Suppressor macrophage treated with lipopolysaccharide for 1 hour (primary cell): Measurements from ENCODE around the gene CD6.
"Not testable (repeated sequence)": the region's sequence is repeated elsewhere in the genome, so short reads cannot be mapped to it uniquely, and the experiment has no call there.

Experiments
- DNase-seq, 3 donors: peaks; one replicate each; pipeline ENCODE4 v3.0.0-alpha.2; 2020 to 2022

CD6 gene

DNA sequence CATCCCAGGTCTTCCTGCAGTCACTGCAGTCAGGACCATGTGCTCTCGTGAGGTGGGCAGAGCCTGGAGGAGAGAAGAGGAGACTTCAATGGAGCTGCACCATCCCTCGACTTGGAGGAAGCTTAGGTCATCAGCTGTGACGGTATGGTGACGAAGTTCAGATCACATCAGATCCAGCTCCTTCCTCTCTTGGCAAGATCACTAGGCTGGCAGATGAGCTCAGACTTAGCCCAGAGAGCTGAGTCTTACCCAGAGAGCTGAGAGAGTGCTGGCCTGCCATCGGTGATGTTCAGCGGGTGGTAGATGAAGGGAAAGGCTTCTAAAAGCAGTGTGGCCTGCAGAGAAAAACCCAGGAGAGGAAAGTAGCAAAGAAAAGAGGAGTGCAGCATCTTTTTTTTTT is 17.7 kb upstream of the CD6 start:
- peak; percentile 93 to 97 (median 96) for DNase-seq

GRCh38 chr11:60954421-60954820 is 17.1 kb upstream of the CD6 start:
- DNase-seq, result peak; percentile 88 to 91 (median 91)

- peak in 1 of 3 donors; percentile 46 for DNase-seq
These were observed 15.9 kb upstream of the CD6 start for GRCh38 chr11:60955571-60955970.

GRCh38 chr11:60957188-60957587 is 14.3 kb upstream of the CD6 start:
- no peak for DNase-seq

DNA sequence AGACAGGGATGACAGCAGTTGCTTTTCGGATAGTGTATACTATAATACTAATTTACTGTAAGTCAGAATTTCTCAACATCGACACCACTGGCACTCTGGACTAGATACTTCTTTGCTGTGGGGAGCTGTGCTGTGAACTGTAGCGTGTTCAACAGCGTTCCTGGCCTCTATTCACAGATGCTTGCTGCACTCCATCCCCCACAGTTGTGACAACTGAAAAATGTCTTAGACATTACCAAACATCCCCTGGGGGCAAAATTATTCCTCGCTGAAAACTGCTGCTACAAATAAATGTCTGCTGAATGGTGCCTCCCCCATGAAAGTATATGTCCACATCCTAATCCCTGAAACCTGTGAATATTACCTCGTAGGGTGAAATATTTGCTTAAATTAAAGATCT is 12.0 kb upstream of the CD6 start:
- no peak for DNase-seq

- no peak for DNase-seq
These were observed 11.1 kb upstream of the CD6 start for GRCh38 chr11:60960405-60960804.

DNA sequence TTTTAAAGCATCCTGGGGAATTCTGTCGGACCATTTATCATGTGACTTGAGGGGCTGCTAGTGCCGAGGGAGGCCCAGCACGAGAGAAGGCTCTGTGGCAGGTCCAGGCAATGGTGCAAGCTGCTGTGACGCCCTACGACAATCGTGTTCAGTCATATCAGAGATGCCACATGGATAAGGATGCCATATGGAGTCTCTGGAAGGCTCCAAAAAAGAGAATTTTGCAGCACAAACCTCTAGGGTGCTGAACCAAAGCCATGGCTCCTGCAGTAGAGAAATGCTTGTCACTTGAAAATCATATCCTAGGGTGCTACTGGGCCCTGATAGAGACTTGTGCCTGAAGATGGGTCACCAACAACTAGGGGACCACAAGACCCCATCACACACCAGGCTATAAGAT is 6.7 kb upstream of the CD6 start:
- no peak for DNase-seq

GRCh38 chr11:60966890-60967289 is 4.6 kb upstream of the CD6 start:
- DNase-seq, result peak; percentile 51 to 52 (median 52)

DNA sequence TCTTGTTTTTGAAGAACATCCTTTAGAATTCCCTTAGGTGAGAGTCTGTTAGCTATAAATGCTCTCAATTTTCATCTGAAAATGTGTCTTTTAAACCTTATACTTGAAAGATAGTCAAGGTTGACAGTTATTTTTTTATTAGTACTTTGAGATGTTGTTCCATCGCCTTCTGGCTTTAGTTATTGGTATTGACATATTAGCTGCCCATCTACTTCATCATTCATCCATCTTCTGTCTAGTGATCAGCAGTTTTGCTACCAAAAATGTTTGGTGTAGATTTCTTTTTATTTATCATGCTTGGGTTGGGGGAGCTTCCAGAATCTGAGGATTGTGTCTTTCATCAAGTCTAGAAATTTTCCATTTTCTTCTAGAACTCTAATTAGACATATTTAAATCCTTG is 3.3 kb upstream of the CD6 start:
- DNase-seq, result no peak

GRCh38 chr11:60970369-60970774 is 1.1 kb upstream of the CD6 start:
- peak; percentile 71 to 85 (median 79) for DNase-seq

DNA sequence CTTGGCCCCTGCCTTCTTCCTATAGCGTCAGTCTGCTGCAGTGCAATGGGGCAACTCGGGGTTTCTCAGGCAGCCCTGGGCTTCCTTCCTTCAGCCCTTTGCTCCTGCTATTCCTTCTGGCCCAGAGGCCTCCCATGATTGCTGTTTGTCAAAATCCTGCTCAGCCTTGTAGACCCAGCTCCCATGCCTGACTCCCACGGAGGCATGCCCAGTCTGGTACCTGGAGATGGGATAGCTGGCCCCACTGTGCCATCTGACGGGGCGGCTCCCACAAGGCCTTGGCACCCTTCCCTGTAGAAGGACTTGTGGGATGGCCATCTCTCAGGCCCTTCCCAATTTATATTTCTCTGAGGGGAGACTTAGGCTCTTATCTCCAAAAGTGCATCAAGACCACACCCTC is 590 bp upstream of the CD6 start:
- no peak for DNase-seq

- DNase-seq, result no peak
These were observed 926 bp downstream of the CD6 start for GRCh38 chr11:60972182-60973030.

GRCh38 chr11:60973699-60974098 is 2.2 kb downstream of the CD6 start:
- no peak for DNase-seq

DNA sequence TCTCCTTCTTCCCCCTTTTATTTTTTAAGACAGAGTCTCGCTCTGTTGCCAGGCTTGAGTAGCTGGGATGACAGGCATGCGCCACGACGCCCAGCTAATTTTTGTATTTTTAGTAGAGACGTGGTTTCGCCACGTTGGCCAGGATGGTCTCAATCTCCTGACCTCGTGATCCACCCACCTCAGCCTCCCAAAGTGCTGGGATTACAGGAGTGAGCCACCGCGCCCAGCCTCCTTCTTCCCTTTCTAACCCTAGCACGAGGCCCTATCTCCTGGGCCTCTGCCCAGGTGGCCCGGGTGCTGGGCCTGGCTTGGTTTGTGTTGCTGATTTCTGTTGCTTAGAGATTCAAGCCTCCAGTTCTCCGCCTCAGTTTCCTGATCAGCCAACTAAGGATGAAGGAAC is 2.8 kb downstream of the CD6 start:
- not testable (repeated sequence) for DNase-seq

DNA sequence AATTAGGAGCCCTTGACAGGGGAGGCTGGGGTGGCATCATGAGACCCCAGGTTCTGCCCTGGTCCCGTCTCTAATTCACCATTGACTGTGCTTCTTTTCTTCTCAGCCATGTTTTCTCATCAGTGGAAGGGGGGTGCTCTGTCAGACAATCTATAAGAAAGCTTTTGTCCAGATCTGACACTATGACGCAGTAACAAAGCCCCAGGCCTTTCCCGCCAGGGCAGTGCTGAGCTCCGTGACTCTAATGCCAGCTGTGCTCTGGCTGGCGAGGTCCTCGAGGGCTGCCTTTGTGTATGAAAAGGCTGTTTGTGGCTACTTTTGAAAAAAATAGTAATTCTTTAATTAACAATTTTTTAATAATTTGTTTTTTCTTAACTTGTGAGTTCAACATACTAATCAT is 3.2 kb downstream of the CD6 start:
- no peak for DNase-seq

DNA sequence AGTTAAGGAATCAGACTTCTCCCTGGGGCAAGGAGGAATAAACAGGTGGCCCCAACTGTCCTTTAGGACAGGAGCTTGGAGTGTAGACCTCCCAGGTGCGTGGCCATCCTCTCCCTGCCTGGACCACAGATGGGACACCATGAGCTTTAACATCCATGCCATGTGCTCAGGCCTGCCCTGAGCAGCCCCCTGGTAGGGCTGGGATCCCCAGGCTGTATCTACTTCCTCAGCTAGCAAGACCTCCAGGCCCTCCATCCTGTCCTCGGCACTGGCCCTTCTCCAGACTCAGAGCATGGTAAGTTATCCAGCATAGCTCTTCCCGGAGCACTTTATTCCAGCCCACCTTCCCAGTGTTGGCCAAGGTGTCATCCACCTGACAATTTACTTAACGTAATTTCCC is 5.7 kb downstream of the CD6 start:
- no peak for DNase-seq

DNA sequence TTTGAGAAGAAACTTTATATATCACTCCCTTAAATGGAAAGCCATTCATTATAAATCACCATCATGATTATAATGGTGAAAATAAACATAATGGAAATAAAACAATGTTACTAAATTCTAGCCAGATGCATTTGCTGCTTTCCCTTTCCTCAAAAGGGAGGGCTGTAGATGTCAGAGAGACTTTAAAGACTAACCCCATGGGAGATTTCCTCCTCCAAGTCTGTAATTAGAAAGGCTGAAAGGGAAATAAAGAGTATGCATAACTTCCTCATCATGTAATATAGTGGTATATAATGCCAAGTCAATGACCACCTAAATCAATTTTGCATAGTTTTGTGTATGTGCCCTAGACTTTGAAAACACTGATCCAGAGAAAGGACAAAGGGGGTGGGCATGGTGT is 6.4 kb downstream of the CD6 start:
- DNase-seq, result peak in 1 of 3 donors; percentile 38

DNA sequence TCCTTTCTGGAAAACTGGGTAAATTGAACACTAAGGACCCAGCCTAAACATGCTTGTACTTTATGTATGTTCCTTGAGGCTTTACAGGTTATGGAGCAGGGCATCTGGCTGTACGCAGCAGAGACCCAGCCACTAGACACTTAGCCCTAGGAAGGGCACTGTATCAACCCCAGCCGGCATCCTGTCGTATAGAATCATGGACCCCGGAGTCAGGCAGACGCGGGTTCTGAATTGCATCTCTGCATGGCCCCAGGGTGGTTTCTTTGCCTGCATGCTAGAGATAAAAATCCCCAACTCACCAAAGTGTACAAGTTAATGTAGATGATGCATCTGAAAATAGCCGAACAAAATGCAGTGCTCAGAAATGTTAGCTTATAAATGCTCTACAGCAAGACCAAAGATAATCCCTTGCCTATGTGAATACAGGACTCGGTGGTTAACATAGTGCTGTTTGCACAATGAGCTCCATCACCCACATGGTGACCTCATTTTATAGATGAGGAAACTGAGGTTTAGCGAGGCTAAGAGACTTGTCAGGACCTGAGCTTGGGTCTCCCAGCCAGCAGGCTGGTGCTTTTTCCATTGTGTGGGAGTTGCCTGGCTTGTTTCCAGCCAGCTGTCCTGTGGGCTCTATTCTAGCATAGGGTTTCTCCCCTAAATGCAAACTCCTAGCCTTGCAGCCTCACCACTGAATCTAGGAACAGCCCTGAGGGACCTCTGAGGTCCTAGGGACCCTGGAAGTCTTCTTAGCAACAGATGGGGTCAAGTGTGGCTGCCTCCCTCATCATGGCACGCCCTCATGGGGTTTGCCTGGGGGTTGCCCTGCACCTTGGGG is 7.3 kb downstream of the CD6 start:
- DNase-seq, result peak; percentile 89 to 92 (median 91)

GRCh38 chr11:60981515-60981914 is 10.0 kb downstream of the CD6 start:
- DNase-seq, result no peak

DNA sequence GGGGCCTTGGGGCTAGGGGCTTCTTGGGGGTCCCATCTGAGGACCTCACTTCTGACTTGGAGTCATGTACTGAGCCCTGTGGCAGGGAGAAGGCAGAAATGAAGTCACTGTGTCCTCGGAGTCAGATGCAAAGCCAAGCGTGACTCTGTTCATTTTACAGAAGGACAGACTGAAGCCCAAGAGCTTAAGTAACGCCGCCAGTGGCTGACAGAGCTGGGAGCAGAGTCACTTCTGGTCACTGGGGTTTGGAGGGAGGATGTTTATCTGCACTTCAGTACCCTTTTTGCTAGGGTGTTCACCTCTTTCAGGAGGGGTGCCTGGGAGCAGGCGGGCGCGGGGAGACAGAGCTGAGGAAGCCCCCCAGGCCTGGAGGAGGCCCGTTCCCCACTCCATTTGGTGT is 10.7 kb downstream of the CD6 start:
- DNase-seq, result no peak

GRCh38 chr11:60984149-60984548 is 12.7 kb downstream of the CD6 start:
- DNase-seq, result no peak

DNA sequence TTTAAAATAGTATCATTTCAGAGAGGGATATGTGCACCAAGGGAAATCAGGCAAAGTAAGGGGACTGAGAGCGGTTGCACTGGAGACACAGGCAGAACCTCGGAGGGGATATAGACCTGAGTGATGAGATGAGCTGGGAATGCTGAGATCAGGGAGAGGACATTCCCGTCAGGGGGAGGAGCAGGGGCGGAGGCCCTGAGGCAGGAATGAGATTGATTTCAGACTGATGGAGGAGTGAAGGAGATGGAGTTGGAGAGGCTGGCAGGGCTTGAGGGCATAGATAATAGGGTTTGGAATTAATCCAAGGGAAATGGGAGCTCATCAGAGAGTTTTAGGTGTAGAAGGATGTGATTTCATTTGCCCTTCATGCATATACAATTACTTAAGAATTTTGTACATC is 13.2 kb downstream of the CD6 start:
- no peak for DNase-seq

- DNase-seq, result no peak
These were observed 14.0 kb downstream of the CD6 start for GRCh38 chr11:60985501-60985900.
